KMS-11 (cell line): ENCODE measurements around the gene PCSK6.
A peak's percentile ranks its signal among the peaks of the same experiment; 100 is the strongest.
"Not testable (repeated sequence)": the region's sequence is repeated elsewhere in the genome, so short reads cannot be mapped to it uniquely, and the experiment has no call there.

Experiments used
- H2AFZ ChIP-seq: fragments of 200-600 bp; sonication (generic); 2 replicates; pipeline ENCODE4 v1.6.1; 2016; ENCODE audit warnings: antibody characterized with exemption, mixed run types, low read depth
- H3K27ac ChIP-seq: fragments of 200-600 bp; sonication (generic); 2 replicates; pipeline ENCODE4 v1.6.1; 2016; ENCODE audit warnings: mild to moderate bottlenecking, mixed run types
- H3K27me3 ChIP-seq: fragments of 200-600 bp; sonication (generic); 2 replicates; pipeline ENCODE4 v1.6.1; 2017; ENCODE audit warnings: mild to moderate bottlenecking, low read depth, mixed run types, moderate library complexity; ENCODE audit not compliant: insufficient read depth
- H3K36me3 ChIP-seq: fragments of 200-600 bp; sonication (generic); 2 replicates; pipeline ENCODE4 v1.6.1; 2017; ENCODE audit warnings: mild to moderate bottlenecking, mixed run types; ENCODE audit not compliant: insufficient read depth
- H3K4me1 ChIP-seq: fragments of 200-600 bp; sonication (generic); 2 replicates; pipeline ENCODE4 v1.6.1; 2016; ENCODE audit warnings: mild to moderate bottlenecking, low read depth, mixed run types; ENCODE audit not compliant: poor library complexity, severe bottlenecking
- H3K4me2 ChIP-seq: fragments of 200-600 bp; sonication (generic); 2 replicates; pipeline ENCODE4 v1.7.0; 2016; ENCODE audit warnings: mild to moderate bottlenecking, mixed run types
- H3K4me3 ChIP-seq: fragments of 200-600 bp; sonication (generic); IDR thresholded peaks from 2 replicates; pipeline ENCODE4 v1.6.1; 2017; ENCODE audit warnings: low read depth, low read length, mixed read lengths; ENCODE audit not compliant: insufficient read depth
- H3K79me2 ChIP-seq: fragments of 200-600 bp; sonication (generic); 2 replicates; pipeline ENCODE4 v1.6.1; 2016; ENCODE audit warnings: low read depth, mixed run types; ENCODE audit not compliant: insufficient read depth
- H3K9ac ChIP-seq: fragments of 200-600 bp; sonication (generic); 2 replicates; pipeline ENCODE4 v1.6.1; 2016; ENCODE audit warnings: mild to moderate bottlenecking, mixed run types
- H4K20me1 ChIP-seq: fragments of 200-600 bp; sonication (generic); 2 replicates; pipeline ENCODE4 v1.6.1; 2016; ENCODE audit warnings: mild to moderate bottlenecking, mixed run types; ENCODE audit not compliant: insufficient read depth
- TF ChIP-seq, protein P1 (sequence below): fragments of 200-600 bp; sonication (generic); conservative IDR thresholded peaks from 2 replicates; pipeline ENCODE4 v1.6.1; 2017; ENCODE audit warnings: low read depth, mild to moderate bottlenecking, antibody characterized with exemption, low read length, moderate library complexity, mixed read lengths

Gene PCSK6

DNA sequence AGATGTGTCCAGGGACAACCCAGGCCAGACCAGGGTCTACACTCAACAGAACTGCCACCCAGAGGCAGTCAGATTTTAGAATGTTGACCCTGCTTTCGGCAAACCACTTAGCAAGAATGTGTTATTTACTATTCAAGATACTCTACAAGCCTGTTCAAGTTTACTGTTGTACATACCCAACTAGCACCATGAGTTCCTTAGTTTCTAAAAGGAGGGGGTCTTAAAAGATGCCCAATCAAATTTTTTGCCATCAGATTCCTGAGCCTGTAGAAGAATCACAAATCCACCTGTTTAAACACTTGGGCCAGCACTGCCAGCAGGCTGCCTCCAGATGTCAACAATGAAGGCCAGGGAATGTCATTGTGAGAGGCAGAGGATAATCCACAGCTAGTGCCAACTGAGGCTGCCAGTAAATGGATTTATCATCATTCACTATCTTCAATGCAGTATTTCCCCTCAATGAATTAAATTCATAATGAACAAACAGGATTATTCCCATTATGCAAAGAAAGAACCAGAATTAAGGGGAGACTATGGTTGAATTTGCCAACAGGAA is 150.9 kb downstream of the PCSK6 start:
- Histone ChIP-seq H3K4me1 (no peaks in the 10 kb centered on the region), H3K4me2 (no peak overlapping the region), H3K9ac (no peak overlapping the region), H3K27ac (no peak overlapping the region), H3K27me3 (no peaks in the 10 kb centered on the region), H3K36me3 (no peaks in the 10 kb centered on the region), H2AFZ (no peak overlapping the region), H3K79me2 (no peaks in the 10 kb centered on the region), H4K20me1 (no peaks in the 10 kb centered on the region), H3K4me3 (no peak overlapping the region)
- TF ChIP-seq, protein P1, sequence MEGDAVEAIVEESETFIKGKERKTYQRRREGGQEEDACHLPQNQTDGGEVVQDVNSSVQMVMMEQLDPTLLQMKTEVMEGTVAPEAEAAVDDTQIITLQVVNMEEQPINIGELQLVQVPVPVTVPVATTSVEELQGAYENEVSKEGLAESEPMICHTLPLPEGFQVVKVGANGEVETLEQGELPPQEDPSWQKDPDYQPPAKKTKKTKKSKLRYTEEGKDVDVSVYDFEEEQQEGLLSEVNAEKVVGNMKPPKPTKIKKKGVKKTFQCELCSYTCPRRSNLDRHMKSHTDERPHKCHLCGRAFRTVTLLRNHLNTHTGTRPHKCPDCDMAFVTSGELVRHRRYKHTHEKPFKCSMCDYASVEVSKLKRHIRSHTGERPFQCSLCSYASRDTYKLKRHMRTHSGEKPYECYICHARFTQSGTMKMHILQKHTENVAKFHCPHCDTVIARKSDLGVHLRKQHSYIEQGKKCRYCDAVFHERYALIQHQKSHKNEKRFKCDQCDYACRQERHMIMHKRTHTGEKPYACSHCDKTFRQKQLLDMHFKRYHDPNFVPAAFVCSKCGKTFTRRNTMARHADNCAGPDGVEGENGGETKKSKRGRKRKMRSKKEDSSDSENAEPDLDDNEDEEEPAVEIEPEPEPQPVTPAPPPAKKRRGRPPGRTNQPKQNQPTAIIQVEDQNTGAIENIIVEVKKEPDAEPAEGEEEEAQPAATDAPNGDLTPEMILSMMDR: no peak

DNA sequence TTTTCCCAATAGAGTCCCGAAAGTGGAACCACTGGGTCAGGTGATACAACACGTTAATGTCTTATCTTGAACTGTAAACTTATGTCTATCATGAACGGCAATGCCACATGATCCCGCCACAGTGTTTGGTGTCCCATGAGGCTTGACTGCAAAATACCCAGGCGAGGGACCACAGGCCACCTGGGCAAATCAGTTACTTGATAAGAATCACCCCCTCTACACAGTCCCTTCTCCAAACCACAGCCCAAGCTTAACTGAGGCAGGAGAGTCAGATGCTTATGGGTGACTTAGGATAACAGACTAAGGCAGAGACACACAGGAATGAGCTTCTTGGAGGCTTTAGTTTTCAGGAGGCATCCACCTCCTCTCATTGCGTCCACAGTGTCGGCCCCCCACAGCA is 151.5 kb downstream of the PCSK6 start:
- Histone ChIP-seq H4K20me1 (no peaks in the 10 kb centered on the region), H3K4me1 (no peaks in the 10 kb centered on the region), H3K4me3 (no peak overlapping the region), H3K27me3 (no peaks in the 10 kb centered on the region), H3K4me2 (no peak overlapping the region), H3K79me2 (no peaks in the 10 kb centered on the region), H3K27ac (no peak overlapping the region), H3K9ac (no peak overlapping the region), H2AFZ (no peak overlapping the region), H3K36me3 (no peaks in the 10 kb centered on the region)
- TF ChIP-seq, protein P1: no peak

DNA sequence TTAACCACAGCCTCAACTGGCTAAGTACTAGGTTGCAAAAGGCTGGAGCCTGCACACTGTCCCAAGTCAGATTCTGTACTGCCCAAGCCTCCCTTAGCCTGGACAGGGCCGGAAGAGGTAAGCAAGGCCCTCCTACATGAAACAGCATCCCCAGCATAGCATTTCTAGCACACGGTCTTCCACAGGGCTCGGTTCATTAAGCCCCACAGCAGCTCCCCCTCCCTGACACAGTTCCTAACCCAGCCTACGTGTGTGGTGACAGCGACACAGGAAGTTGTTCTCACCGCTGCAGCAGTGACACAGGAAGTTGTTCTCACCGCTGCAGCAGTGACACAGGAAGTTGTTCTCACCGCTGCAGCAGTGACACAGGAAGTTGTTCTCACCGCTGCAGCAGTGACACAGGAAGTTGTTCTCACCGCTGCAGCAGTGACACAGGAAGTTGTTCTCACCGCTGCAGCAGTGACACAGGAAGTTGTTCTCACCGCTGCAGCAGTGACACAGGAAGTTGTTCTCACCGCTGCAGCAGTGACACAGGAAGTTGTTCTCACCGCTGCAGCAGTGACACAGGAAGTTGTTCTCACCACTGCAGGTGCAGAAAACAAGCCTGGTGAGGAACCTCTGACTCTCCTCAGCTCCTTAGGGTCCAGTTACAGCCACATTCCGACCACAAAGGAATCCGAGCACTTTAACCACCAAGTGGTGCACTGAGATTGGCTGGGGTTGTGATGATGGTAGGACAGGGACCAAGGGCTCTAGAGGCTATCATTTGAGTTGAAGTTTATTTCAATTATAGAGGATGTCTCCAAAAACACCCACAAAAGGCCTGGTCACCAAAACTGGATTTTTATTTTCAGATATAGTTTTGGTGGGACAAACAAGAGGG is 155.4 kb downstream of the PCSK6 start:
- not testable (repeated sequence) for H3K4me2 ChIP-seq, H3K36me3 ChIP-seq, H3K27me3 ChIP-seq, H3K4me3 ChIP-seq, H3K79me2 ChIP-seq, H3K27ac ChIP-seq, H3K9ac ChIP-seq, H3K4me1 ChIP-seq, H4K20me1 ChIP-seq
- H2AFZ ChIP-seq: 0 out of 2 replicates have a peak overlapping the region, but pooled peaks have one; percentile 18

DNA sequence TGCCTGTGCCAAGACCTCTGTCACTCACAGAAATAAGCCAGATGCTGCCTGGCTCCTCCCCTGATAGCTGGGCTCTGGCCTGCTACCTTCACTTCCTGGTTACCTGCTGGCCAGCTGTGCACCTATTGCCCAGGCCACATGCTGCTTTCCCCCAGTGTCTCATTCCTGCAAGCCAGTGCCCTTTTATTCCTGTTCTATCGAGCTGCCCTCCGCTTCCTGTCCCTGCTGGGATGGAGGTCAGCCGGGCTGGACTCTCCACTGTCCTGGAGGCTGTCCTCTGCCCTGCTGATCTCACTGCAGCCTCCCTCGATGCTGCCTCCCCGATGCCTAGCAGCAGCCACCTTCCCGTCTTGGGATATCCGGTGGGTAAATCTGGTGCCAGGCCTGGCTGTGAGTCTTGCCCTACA is 157.4 kb downstream of the PCSK6 start:
- H4K20me1 ChIP-seq: no peaks in the 10 kb centered on the region
- H3K4me1 ChIP-seq: no peaks in the 10 kb centered on the region
- no peak overlapping the region for H3K4me3 ChIP-seq
- H2AFZ ChIP-seq: no peak overlapping the region
- TF ChIP-seq, protein P1: no peak
- no peak overlapping the region for H3K4me2 ChIP-seq
- no peak overlapping the region for H3K27ac ChIP-seq
- H3K9ac ChIP-seq: no peak overlapping the region
- H3K36me3 ChIP-seq: no peaks in the 10 kb centered on the region
- no peaks in the 10 kb centered on the region for H3K27me3 ChIP-seq
- no peaks in the 10 kb centered on the region for H3K79me2 ChIP-seq

DNA sequence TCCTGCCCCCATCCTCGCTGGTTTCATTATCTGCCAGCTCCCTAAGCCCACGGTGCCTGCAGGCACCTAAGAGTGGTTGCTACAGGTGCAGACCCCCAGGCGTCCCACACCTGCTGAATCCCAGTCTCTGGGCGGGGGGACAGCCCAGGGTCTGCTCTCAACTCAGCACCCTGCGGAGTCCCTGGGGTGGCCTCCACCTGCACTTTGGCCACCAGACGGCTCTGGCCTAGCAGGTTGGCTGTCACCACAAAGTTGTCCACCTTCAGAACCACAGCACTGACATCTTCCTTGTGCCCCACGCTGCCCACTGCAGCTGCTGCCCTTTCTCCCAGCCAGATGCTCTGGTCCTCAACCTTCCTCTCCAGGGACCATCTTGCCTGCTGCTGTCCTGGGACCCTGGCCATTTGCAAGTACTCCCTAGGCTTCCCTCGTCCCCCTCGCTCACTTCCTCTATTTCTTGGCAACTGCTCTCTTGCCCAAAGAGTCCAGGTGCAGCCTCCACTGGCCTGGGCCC is 159.6 kb downstream of the PCSK6 start:
- Histone ChIP-seq H3K4me3 (no peak overlapping the region), H4K20me1 (no peaks in the 10 kb centered on the region), H3K27ac (no peak overlapping the region), H3K9ac (no peak overlapping the region), H3K4me1 (no peaks in the 10 kb centered on the region), H2AFZ (no peak overlapping the region), H3K4me2 (no peak overlapping the region), H3K36me3 (no peaks in the 10 kb centered on the region), H3K79me2 (no peaks in the 10 kb centered on the region), H3K27me3 (no peaks in the 10 kb centered on the region)
- TF ChIP-seq, protein P1: no peak
